LNCaP clone FGC (cell line): ENCODE results near the gene CPT1A.
A peak's percentile ranks its signal among the peaks of the same experiment; 100 is the strongest.
"Not testable (repeated sequence)": the region's sequence is repeated elsewhere in the genome, so short reads cannot be mapped to it uniquely, and the experiment has no call there.

Source experiments
- DNase-seq: peaks from one replicate; pipeline ENCODE4 v3.0.0-alpha.2; 2011; ENCODE audit warnings: low read depth
- H3K4me3 ChIP-seq: 2 replicates; pipeline ENCODE4 v1.5.1; 2011; ENCODE audit warnings: mild to moderate bottlenecking, low read depth, low read length, control low read depth
- CTCF ChIP-seq: IDR thresholded peaks from 2 replicates; pipeline ENCODE4 v1.5.1; 2012; ENCODE audit warnings: mild to moderate bottlenecking; ENCODE audit not compliant: control insufficient read depth, insufficient read depth; ENCODE audit errors: extremely low read depth

Gene CPT1A

GRCh38 chr11:68841718-68842426 lies at the start of gene CPT1A:
Gene CPT1A (minus strand): TSS chr11:68841916. CDS start chr11:68815474, 26,442 bp downstream.
- no peak for TF ChIP-seq CTCF
- DNase-seq = no peak
- peak within 1 kb of the TSS; percentile 87 for H3K4me3 ChIP-seq

- no peak for DNase-seq
- no peak overlapping the region for H3K4me3 ChIP-seq
- no peak for TF ChIP-seq CTCF
Measured at GRCh38 chr11:68890490-68891231, 48.9 kb upstream of the CPT1A start.

GRCh38 chr11:68889948-68890446 lies 48.3 kb upstream of the CPT1A start:
- no peak for DNase-seq
- no peak overlapping the region for H3K4me3 ChIP-seq

GRCh38 chr11:68884827-68885226 lies 43.1 kb upstream of the CPT1A start:
- H3K4me3 ChIP-seq, DNase-seq: not testable (repeated sequence)

More at GRCh38 chr11:68889948-68890446, 48.3 kb upstream of the CPT1A start:
- TF ChIP-seq CTCF = peak; percentile 27; the same call in 1 of the 2 replicates

GRCh38 chr11:68882391-68882790 lies 40.7 kb upstream of the CPT1A start:
- no peak overlapping the region for H3K4me3 ChIP-seq
- TF ChIP-seq CTCF = no peak
- DNase-seq = no peak

- no peak for TF ChIP-seq CTCF
- H3K4me3 ChIP-seq = no peak overlapping the region
- no peak for DNase-seq
Measured at GRCh38 chr11:68881320-68881719, 39.6 kb upstream of the CPT1A start.

- no peak for TF ChIP-seq CTCF
- H3K4me3 ChIP-seq = no peak overlapping the region
- no peak for DNase-seq
Measured at GRCh38 chr11:68880851-68881250, 39.1 kb upstream of the CPT1A start.
